ENCODE results near the gene LRRN1.

- TF ChIP-seq POLR2AphosphoS5 (IDR thresholded peaks at IDR 0.05) (no peak), CTCF (IDR thresholded peaks at IDR 0.05) (no peak), POLR2A (IDR thresholded peaks at IDR 0.05) (no peak), EP300 (IDR thresholded peaks at IDR 0.05) (no peak)
These were observed 2.2 kb downstream of the LRRN1 start for GRCh38 chr3:3801494-3801841.
